IPS-18c (cell line): ENCODE measurements around the gene SCAF8.
"Not testable (repeated sequence)": the region's sequence is repeated elsewhere in the genome, so short reads cannot be mapped to it uniquely, and the experiment has no call there.

Experiments used
- H3K4me3 ChIP-seq: 2 replicates; pipeline ENCODE4 v1.7.0; 2013; ENCODE audit warnings: low read depth, mild to moderate bottlenecking, low read length, moderate library complexity; ENCODE audit not compliant: insufficient read depth
- H3K9me3 ChIP-seq: one replicate; pipeline ENCODE4 v1.6.1; 2013; ENCODE audit warnings: mild to moderate bottlenecking, low read length, moderate library complexity; ENCODE audit not compliant: control insufficient read depth, insufficient read depth

The SCAF8 gene

DNA sequence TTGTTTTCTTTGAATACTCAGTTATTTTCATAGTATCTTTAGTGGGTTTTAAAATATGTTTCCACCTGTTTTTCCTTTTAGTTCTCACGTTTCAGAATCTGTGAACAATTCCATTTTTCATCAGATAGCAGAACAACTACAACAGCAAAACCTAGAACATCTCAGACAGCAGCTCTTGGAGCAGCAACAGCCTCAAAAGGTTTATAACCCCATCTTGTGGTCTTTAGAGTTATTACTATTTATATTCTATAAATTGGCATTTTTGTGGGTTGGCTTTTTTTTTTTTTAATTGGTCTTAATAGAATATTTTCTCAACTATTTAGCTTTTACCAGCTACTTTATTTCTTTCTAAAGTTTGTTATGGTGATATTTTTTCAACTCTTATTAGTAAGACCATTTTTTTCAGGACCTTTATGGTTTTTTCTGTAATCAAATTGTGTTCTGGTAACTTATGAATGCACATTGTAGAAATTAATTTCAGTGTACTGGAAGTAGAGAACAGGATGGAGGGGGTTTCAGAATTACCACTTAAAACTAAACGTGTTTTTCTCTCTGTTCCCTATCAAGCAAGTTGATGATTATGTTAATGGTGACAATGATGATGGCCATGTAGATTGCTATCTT, 72.2 kb downstream of the SCAF8 start:
- H3K9me3 ChIP-seq = no peaks in the 10 kb centered on the region
- no peak overlapping the region for H3K4me3 ChIP-seq

DNA sequence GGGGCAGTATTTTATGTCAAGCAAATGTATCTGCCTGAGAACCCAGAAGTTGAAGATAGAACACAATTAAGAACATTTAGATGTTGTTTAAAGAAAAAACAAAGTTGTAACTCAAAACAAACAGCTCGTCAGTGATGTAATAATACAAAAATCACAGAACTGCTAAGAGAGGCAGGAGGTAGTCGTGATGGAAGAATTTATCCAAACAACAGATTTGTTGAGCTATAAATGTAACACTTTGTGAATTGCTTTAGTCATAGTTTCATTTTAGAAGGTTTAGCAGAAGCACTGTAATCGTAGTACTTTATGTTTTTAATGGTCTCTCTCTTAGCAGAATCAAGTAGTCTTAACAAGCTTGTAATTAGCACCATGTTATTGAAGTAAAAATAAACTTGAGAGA, 73.6 kb downstream of the SCAF8 start:
- Histone ChIP-seq H3K4me3 (no peak overlapping the region), H3K9me3 (no peaks in the 10 kb centered on the region)

GRCh38 chr6:154811663-154812062, 78.4 kb downstream of the SCAF8 start:
- H3K4me3 ChIP-seq = not testable (repeated sequence)

GRCh38 chr6:154814063-154814462, 80.8 kb downstream of the SCAF8 start:
- Histone ChIP-seq H3K4me3 (no peak overlapping the region), H3K9me3 (no peaks in the 10 kb centered on the region)

More at GRCh38 chr6:154811663-154812062, 78.4 kb downstream of the SCAF8 start:
- H3K9me3 ChIP-seq = not testable (repeated sequence)

- Histone ChIP-seq H3K4me3 (no peak overlapping the region), H3K9me3 (no peaks in the 10 kb centered on the region)
Measured at GRCh38 chr6:154815938-154816820, 83.0 kb downstream of the SCAF8 start.

GRCh38 chr6:154821099-154821498, 87.9 kb downstream of the SCAF8 start:
- Histone ChIP-seq H3K4me3 (no peak overlapping the region), H3K9me3 (no peaks in the 10 kb centered on the region)

- H3K4me3 ChIP-seq = no peak overlapping the region
- no peaks in the 10 kb centered on the region for H3K9me3 ChIP-seq
Measured at GRCh38 chr6:154821638-154822037, 88.4 kb downstream of the SCAF8 start.

DNA sequence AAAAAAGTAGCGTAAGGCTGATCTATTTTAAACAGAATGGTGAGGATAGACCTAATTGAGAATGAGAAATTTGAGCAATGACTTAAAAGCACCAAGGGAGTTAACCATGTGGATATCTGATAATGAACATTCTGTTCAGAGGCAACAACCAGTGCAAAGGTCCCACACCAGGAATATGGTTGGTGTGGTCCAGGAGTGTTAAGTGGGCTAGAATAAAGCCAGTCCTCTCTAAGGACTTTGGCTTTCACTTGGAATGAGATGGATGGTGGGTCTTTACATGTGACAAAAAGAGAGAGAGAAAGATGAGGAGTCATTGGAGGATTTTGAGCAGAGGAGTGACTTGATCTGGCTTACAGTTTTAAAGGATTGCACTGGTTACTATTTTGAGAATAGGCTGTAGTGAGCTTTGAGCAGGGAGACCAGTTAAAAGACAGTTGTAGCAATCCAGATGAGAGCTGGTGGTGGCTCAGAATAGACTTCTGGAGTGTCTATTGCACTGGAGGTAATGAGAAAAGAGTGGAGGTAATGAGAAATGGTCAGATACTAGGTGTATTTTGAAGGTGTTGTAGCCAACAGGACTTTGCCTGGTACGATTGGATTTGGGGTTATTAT, 89.8 kb downstream of the SCAF8 start:
- no peak overlapping the region for H3K4me3 ChIP-seq

DNA sequence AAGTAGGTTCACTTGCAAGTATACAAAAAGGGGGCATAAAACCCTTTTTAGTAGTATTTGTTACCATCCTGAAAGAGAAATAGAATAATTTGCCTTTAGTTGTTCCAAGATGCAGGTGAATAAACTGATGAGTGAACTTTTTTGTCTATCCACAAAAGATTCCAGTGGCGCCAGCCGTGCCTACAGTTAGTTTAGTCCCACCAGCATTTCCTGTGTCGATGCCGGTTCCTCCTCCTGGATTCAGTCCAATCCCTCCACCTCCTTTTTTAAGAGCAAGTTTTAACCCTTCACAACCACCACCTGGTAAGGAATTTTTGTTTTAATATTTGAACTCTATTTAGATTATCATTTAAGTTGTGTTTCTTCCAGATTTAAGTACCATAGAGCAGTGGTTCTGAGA, 90.9 kb downstream of the SCAF8 start:
- no peak overlapping the region for H3K4me3 ChIP-seq
- no peaks in the 10 kb centered on the region for H3K9me3 ChIP-seq

More for the DNA sequence above, 89.8 kb downstream of the SCAF8 start:
- H3K9me3 ChIP-seq = no peaks in the 10 kb centered on the region

DNA sequence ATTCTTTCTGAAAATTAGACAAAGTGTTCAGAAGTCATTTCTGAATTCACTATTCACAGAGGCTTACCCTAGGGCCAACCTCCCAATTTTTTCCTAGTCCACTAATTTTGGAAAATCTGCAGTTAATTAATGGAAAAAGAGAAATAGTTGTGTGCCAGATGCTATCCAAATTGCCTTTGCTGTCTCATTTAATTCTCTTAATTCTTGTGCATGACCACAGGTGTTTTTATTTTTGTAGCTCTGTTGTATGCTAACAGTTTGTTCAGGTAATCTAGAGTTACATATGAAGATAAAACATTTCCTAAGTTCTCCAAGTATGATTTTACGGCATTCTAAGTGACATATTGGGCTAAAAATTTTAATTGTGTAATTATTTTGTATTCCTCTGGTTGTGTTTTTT, 96.8 kb downstream of the SCAF8 start:
- Histone ChIP-seq H3K9me3 (peaks cover 2% of the 10 kb centered on the region), H3K4me3 (no peak overlapping the region)

DNA sequence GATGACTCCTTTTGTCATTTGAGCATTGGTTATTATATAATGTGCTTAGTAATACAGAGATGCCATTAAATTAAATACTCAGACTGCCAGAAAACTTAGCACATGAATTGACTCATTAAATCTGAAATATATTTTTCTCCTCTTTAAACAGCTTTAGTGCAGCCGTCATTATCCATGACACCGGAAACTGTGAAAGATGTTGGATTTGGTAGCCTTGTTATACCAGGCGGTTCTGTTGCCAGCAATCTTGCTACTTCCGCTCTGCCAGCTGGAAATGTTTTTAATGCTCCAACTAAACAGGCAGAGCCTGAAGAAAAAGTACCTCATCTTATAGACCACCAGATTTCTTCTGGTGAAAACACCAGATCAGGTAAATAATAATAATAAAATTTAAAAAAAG, 97.6 kb downstream of the SCAF8 start:
- H3K4me3 ChIP-seq = no peak overlapping the region
- peaks cover 2% of the 10 kb centered on the region for H3K9me3 ChIP-seq

DNA sequence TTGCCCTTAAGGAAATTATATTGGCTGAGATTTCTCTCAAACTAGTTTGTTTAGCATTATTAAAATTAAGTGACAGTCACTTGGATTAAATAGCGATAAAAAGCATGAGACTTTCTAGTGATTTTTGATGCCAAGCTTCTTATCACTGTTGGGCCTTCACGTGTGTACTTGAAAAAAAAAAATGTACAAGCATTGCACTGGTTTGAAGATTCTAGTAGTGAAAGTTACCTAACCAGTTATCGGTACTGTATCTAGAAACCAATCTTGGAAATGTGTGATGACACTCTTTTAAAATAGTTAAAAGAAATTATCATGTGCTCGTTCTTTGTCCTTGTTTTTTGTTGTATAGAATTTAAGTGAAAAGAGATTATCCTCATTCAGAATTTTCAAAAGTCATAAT, 102.1 kb downstream of the SCAF8 start:
- Histone ChIP-seq H3K4me3 (no peak overlapping the region), H3K9me3 (no peaks in the 10 kb centered on the region)

DNA sequence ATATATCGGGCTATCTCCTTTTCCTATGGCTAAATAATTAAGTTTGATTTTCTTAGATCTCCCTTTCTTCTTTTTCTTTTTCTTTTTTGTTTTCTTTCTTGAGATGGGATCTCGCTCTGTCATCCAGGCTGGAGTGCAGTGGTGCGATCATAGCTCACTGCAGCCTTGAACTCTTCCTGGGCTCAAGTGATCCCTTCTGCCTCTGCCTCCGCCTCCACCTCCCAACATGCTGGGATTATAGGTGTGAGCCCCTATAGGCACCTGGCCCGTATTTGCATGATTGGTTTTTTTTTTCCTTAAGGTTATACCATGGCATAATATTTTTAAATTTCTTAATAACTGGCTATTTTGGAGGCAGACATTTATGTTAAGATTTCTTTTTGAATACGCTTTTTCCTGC, 106.3 kb downstream of the SCAF8 start:
- Histone ChIP-seq H3K9me3 (no peaks in the 10 kb centered on the region), H3K4me3 (no peak overlapping the region)

DNA sequence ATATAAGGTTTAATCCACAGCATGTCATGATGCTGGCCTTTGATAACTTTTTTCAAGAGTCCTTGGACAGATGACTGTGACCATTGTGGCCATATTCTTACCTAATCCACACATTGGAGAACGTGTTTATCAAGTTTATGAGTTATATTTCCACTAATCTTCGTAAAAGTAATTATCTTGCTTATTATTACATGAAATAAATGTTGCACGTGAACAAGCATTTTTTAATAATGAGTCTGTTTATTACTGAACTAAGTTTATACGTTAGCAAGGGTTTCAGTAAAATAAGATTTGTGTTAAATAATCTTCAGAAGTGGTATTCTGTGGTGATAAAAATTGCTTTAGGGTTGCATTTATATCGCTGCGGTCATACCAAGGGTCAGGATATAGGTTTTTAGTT, 107.1 kb downstream of the SCAF8 start:
- no peaks in the 10 kb centered on the region for H3K9me3 ChIP-seq
- no peak overlapping the region for H3K4me3 ChIP-seq

- no peak overlapping the region for H3K4me3 ChIP-seq
- H3K9me3 ChIP-seq = no peaks in the 10 kb centered on the region
Measured at GRCh38 chr6:154841109-154841508, 107.9 kb downstream of the SCAF8 start.

GRCh38 chr6:154842833-154843232, 109.6 kb downstream of the SCAF8 start:
- H3K9me3 ChIP-seq = no peaks in the 10 kb centered on the region

GRCh38 chr6:154847318-154847717, 114.1 kb downstream of the SCAF8 start:
- Histone ChIP-seq H3K4me3 (no peak overlapping the region), H3K9me3 (no peaks in the 10 kb centered on the region)

More at GRCh38 chr6:154842833-154843232, 109.6 kb downstream of the SCAF8 start:
- no peak overlapping the region for H3K4me3 ChIP-seq

DNA sequence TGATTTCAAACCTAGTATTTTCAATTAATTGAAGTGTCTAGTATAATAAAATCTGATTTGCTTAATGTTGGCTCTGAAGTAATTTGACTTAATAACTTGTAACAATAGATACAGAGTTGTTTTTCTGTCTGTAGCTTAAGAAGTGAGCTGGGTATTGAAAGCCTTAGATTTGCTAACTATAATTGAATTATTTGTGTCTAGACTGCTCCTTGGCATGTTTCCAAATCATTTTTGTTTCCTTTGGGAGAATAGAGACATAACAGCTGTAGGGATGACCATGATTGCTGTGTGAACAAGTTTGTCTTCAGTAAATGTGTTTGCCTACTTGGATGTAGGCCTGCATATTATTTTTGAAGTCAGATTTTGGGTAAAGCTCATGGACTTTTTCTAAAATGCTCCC, 115.4 kb downstream of the SCAF8 start:
- no peak overlapping the region for H3K4me3 ChIP-seq
- no peaks in the 10 kb centered on the region for H3K9me3 ChIP-seq
